Smooth muscle cell (in vitro differentiated cells): ENCODE results near the gene RCAN2. TPM values are rescaled to one million over a fixed set of nuclear protein-coding genes. Genes with fewer than 3 reads are reported as not detected.

Experiments
- DNase-seq: peaks from one replicate; lab custom pipeline; 2025; ENCODE audit not compliant: unreplicated experiment; lab: John Stamatoyannopoulos, UW
- H2AFZ ChIP-seq: fragments of 200-600 bp; sonication (generic); 2 replicates; pipeline ENCODE4 v1.6.0; 2016; ENCODE audit warnings: antibody characterized with exemption, low read depth, mild to moderate bottlenecking
- H3F3A ChIP-seq: fragments of 200-600 bp; sonication (generic); 2 replicates; pipeline ENCODE4 v1.6.0; 2017; ENCODE audit warnings: antibody characterized with exemption, low read depth
- H3K27ac ChIP-seq: fragments of 200-600 bp; sonication (generic); 2 replicates; pipeline ENCODE4 v1.5.1; 2016; ENCODE audit warnings: low read depth, mild to moderate bottlenecking
- H3K27me3 ChIP-seq: fragments of 200-600 bp; sonication (generic); 2 replicates; pipeline ENCODE4 v1.6.1; 2016; ENCODE audit warnings: low read depth, mild to moderate bottlenecking
- H3K36me3 ChIP-seq: fragments of 200-600 bp; sonication (generic); 2 replicates; pipeline ENCODE4 v1.5.1; 2016; ENCODE audit warnings: low read depth
- H3K4me1 ChIP-seq: fragments of 200-600 bp; sonication (generic); 2 replicates; pipeline ENCODE4 v1.5.1; 2016; ENCODE audit warnings: low read depth
- H3K4me2 ChIP-seq: fragments of 200-600 bp; sonication (generic); 2 replicates; pipeline ENCODE4 v1.6.0; 2016; ENCODE audit warnings: mild to moderate bottlenecking
- H3K4me3 ChIP-seq: fragments of 200-600 bp; sonication (generic); 2 replicates; pipeline ENCODE4 v1.5.1; 2016; ENCODE audit warnings: mild to moderate bottlenecking
- H3K79me2 ChIP-seq: fragments of 200-600 bp; sonication (generic); 2 replicates; pipeline ENCODE4 v1.6.0; 2016; ENCODE audit warnings: low read depth, mild to moderate bottlenecking
- H3K9ac ChIP-seq: fragments of 200-600 bp; sonication (generic); 2 replicates; pipeline ENCODE4 v1.6.0; 2016; ENCODE audit warnings: low read depth
- H3K9me3 ChIP-seq: fragments of 200-600 bp; sonication (generic); replicated peaks from 2 replicates; pipeline ENCODE4 v1.5.1; 2016; ENCODE audit warnings: low read depth
- H4K20me1 ChIP-seq: fragments of 200-600 bp; sonication (generic); 2 replicates; pipeline ENCODE4 v1.6.0; 2016; ENCODE audit warnings: low read depth
- CTCF ChIP-seq: fragments of 200-600 bp; sonication (generic); IDR thresholded peaks from 2 replicates; pipeline ENCODE4 v1.5.1; 2017; ENCODE audit warnings: borderline replicate concordance, mild to moderate bottlenecking, antibody characterized with exemption; ENCODE audit not compliant: insufficient read depth, poor library complexity, severe bottlenecking
- WGBS: methylation state at CpG from one replicate; pipeline ENCODE4 v1.1.7; 2016; ENCODE audit warnings: low lambda C conversion rate; 5-methylcytosine and 5-hydroxymethylcytosine counted together
- polyA plus RNA-seq: library from polyadenylated mRNA; unstranded; fragments of >200 nt; fragmentation: Nextera tagmentation; extraction: Ambion mirVana; gene quantifications from 2 replicates; pipeline ENCODE4 v1.2.1, GENCODE V29; 2016
- total RNA-seq: library from RNA; depleted of rRNA; stranded (reverse); fragments of >200 nt; gene quantifications from 2 replicates; pipeline ENCODE4 v1.2.3, GENCODE V29; 2014

Gene RCAN2
- total and polyA plus RNA-seq, 2 experiments from 2014 or later, result 2.5 to 2.7 TPM

DNA sequence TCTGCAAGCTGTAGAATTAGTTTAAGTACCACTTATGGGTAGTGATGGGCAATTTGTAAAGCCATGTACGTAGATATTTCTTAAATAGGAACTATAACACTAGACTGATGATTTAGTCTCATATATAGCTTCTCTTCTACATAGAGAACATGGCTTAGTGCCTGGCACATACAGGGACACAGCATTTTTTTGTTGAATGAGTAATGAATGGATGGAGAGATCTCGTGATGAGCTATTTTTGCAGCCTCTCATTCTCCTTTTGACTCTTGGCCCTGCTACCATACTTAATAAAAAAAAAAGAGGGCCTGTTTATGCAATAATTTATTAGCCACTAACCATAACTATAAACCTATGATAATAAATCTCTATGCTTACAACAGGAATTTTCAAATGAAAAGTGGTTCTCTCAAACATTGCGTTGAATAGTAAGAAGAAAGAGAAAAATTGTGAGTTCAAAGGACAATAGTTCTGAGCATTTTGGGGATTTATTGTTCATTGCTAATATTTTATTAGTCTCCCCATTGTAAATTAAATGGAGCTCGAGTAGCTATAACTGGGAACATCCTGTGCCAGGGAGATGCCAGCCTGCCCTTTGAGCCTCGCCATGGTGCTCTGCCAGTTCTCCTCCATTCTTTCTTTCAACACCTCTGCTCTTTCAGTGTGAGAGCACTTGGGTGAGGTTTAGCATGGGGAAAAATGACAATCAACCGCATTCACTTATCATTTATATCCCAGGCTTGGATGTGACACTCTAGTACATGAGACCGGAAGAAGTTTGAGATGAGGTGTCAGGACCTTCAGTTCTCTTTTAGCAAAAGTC lies 14.7 kb upstream of the RCAN2 start:
- no peak for TF ChIP-seq CTCF
- Histone ChIP-seq H4K20me1 (no peaks in the 10 kb centered on the region), H3K4me2 (no peak overlapping the region), H3K36me3 (no peaks in the 10 kb centered on the region), H3F3A (no peaks in the 10 kb centered on the region), H3K9me3 (no peaks in the 10 kb centered on the region), H3K27ac (no peak overlapping the region), H3K27me3 (no peaks in the 10 kb centered on the region), H3K79me2 (no peaks in the 10 kb centered on the region), H3K4me1 (no peaks in the 10 kb centered on the region), H3K4me3 (no peak overlapping the region), H2AFZ (no peak overlapping the region), H3K9ac (no peak overlapping the region)
- DNase-seq, result no peak
- 88% methylated on average over 7 of the region's 7 CpGs for WGBS

DNA sequence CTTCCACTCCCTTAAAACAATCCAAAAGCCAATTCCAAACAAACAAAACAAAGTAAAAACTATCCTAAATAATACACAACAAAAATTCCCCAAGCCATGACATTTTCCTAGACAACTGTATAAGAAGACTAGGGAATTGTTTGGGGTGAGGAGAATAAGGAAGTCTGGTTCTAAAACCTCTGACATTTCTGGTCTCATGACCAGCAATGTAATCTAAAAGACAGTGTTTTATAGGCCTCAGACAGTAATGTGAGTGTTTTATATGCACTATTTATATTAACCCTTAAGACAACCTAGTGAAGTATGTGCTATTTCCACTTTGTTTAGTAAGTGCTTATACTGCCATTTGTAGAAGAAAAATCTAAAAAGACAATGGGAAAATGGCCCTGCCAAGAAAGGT lies 13.0 kb upstream of the RCAN2 start:
- H2AFZ ChIP-seq, result no peak overlapping the region
- no peak overlapping the region for H3K9ac ChIP-seq
- no peaks in the 10 kb centered on the region for H3K9me3 ChIP-seq
- H3K27me3 ChIP-seq, result peaks cover 1% of the 10 kb centered on the region
- DNase-seq, result no peak
- H4K20me1 ChIP-seq, result no peaks in the 10 kb centered on the region
- TF ChIP-seq CTCF, result no peak
- H3K79me2 ChIP-seq, result no peaks in the 10 kb centered on the region
- no peaks in the 10 kb centered on the region for H3F3A ChIP-seq
- H3K27ac ChIP-seq, result no peak overlapping the region
- H3K36me3 ChIP-seq, result no peaks in the 10 kb centered on the region
- H3K4me2 ChIP-seq, result no peak overlapping the region
- H3K4me3 ChIP-seq, result no peak overlapping the region
- H3K4me1 ChIP-seq, result no peaks in the 10 kb centered on the region

DNA sequence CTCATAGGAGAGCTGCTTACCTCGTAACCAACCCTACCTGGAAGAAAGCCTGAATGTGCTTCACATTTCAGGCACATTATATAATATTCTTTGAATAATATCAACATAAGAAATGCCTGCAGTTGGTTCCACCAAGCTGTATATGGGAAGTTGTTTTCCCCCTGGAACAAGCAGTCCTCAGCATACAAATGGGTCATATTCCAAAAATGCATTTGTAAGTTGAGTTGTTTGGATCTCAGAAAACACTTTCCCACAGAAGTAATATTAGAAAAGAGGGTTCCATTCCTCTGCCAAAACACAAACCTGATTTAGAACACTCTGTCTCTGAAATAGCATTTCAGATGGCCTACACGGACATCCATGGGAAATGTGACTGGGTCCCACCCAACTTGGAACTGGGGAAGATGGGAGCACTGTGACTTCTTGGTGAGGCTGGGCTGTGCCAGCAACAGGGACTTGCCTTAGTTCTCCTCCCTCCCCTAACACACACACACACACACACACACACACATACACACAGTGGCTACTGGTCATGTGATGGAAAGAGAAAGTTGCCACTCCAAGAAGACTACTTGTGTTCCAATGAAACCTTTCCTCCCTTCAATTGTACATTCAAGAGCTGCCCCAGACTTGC lies 11.4 kb upstream of the RCAN2 start:
- Histone ChIP-seq H3K4me3 (no peak overlapping the region), H3K9me3 (no peaks in the 10 kb centered on the region), H3K36me3 (no peaks in the 10 kb centered on the region), H4K20me1 (no peaks in the 10 kb centered on the region), H3K9ac (no peak overlapping the region), H3K4me1 (no peaks in the 10 kb centered on the region), H3K27me3 (peaks cover 15% of the 10 kb centered on the region), H3K79me2 (no peaks in the 10 kb centered on the region), H3F3A (no peaks in the 10 kb centered on the region), H3K27ac (no peak overlapping the region), H2AFZ (no peak overlapping the region), H3K4me2 (no peak overlapping the region)
- TF ChIP-seq CTCF, result no peak
- no peak for DNase-seq
- 95% methylated on average over 2 of the region's 2 CpGs for WGBS
